OCI-M2 (cell line): ENCODE results near the gene APBA1.

ENCODE experiments used
- DNase-seq: peaks from one replicate; lab custom pipeline; 2025; ENCODE audit not compliant: unreplicated experiment; lab: John Stamatoyannopoulos, UW

Gene APBA1

GRCh38 chr9:69580582-69581214 lies 91.5 kb downstream of the APBA1 start:
- DNase-seq: no peak

GRCh38 chr9:69579760-69580581 lies 92.2 kb downstream of the APBA1 start:
- DNase-seq: no peak

- no peak for DNase-seq
These were observed 93.0 kb downstream of the APBA1 start for GRCh38 chr9:69579032-69579758.

GRCh38 chr9:69578026-69578425 lies 94.1 kb downstream of the APBA1 start:
- no peak for DNase-seq

- DNase-seq: no peak
These were observed 95.0 kb downstream of the APBA1 start for GRCh38 chr9:69577123-69577522.

- no peak for DNase-seq
These were observed 98.1 kb downstream of the APBA1 start for GRCh38 chr9:69574057-69574456.

- DNase-seq: no peak
These were observed 98.5 kb downstream of the APBA1 start for GRCh38 chr9:69573651-69574050.

- DNase-seq: no peak
These were observed 99.6 kb downstream of the APBA1 start for GRCh38 chr9:69572611-69573010.

GRCh38 chr9:69571032-69571431 lies 101.1 kb downstream of the APBA1 start:
- no peak for DNase-seq

GRCh38 chr9:69569738-69570451 lies 102.3 kb downstream of the APBA1 start:
- no peak for DNase-seq

- no peak for DNase-seq
These were observed 107.6 kb downstream of the APBA1 start for GRCh38 chr9:69564557-69564956.

- no peak for DNase-seq
These were observed 113.0 kb downstream of the APBA1 start for GRCh38 chr9:69559126-69559525.

- no peak for DNase-seq
These were observed 115.5 kb downstream of the APBA1 start for GRCh38 chr9:69556707-69557106.

GRCh38 chr9:69555802-69556201 lies 116.4 kb downstream of the APBA1 start:
- DNase-seq: no peak

- no peak for DNase-seq
These were observed 117.2 kb downstream of the APBA1 start for GRCh38 chr9:69554945-69555344.

- no peak for DNase-seq
These were observed 122.6 kb downstream of the APBA1 start for GRCh38 chr9:69549310-69550202.

GRCh38 chr9:69548681-69549080 lies 123.5 kb downstream of the APBA1 start:
- DNase-seq: no peak

GRCh38 chr9:69546265-69546664 lies 125.9 kb downstream of the APBA1 start:
- no peak for DNase-seq

GRCh38 chr9:69542942-69543704 lies 129.0 kb downstream of the APBA1 start:
- no peak for DNase-seq

- no peak for DNase-seq
These were observed 130.1 kb downstream of the APBA1 start for GRCh38 chr9:69542058-69542457.
